Upper lobe of left lung (tissue), 4 donors: Measurements from ENCODE around the gene THTPA.
A peak's percentile ranks its signal among the peaks of the same experiment; 100 is the strongest.

Experiments
- EP300 ChIP-seq, 4 donors: sonication (generic); formaldehyde crosslinking; IDR thresholded peaks; one replicate each; pipeline ENCODE4 v1.5.1; 2017; ENCODE audit warnings: antibody characterized with exemption in 4 of 4, control low read depth in 2 of 4
- POLR2A ChIP-seq, 4 donors: fragments of 450-650 bp; IDR thresholded peaks; one replicate each; pipeline ENCODE4 v1.5.1; 2016 to 2017; ENCODE audit warnings: antibody characterized with exemption in 4 of 4, mild to moderate bottlenecking in 2 of 4
- POLR2AphosphoS5 ChIP-seq, 2 donors: sonication (generic); formaldehyde crosslinking; IDR thresholded peaks; one replicate each; pipeline ENCODE4 v1.5.1; 2017; ENCODE audit warnings: antibody characterized with exemption in 2 of 2
- TF ChIP-seq, protein P1 (sequence below), 6 experiments: fragments of 450-650 bp in 4 of 6; fragments of 200-600 bp in 2 of 6; sonication (generic) in 2 of 6; IDR thresholded peaks; one replicate each; pipeline ENCODE4 v1.5.1; 2016 to 2019; ENCODE audit warnings: antibody characterized with exemption in 6 of 6

DNA sequence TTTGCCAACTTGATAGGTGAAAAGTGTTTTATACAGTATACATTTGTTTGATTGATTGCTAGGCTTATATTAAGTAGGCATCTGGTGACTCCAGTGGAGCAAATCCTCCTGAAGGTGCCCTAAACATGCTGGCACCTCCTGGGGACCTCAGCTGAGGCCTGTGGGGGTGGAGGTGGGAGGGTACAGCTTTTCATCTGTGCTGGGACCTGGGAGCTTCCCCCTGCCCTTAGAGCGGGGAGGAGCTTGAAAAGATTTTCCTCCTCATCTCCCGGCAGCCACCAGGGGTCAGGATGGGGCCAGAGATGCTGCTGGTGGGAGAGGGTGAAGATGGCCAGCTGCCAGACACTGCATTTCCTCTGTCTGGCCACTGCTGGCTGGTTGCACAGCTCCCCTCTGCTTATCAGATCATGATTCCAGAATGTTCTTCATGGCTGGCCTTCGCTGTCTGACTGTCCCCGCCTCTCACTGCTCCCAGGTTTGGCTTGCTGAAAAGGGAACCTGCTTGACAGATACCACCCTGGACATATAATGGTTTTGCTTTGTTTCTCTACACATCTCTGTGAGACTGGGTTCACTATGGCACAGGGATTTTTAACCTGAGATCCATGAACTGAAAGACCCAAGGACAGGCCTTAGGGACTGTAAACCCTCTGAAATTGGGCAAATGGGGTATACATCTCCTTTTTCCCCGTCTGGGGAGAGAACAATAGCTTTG, 33.0 kb downstream of the THTPA start:
- TF ChIP-seq, protein P1, sequence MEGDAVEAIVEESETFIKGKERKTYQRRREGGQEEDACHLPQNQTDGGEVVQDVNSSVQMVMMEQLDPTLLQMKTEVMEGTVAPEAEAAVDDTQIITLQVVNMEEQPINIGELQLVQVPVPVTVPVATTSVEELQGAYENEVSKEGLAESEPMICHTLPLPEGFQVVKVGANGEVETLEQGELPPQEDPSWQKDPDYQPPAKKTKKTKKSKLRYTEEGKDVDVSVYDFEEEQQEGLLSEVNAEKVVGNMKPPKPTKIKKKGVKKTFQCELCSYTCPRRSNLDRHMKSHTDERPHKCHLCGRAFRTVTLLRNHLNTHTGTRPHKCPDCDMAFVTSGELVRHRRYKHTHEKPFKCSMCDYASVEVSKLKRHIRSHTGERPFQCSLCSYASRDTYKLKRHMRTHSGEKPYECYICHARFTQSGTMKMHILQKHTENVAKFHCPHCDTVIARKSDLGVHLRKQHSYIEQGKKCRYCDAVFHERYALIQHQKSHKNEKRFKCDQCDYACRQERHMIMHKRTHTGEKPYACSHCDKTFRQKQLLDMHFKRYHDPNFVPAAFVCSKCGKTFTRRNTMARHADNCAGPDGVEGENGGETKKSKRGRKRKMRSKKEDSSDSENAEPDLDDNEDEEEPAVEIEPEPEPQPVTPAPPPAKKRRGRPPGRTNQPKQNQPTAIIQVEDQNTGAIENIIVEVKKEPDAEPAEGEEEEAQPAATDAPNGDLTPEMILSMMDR (IDR thresholded peaks at IDR 0.05), result peak; percentile 76 to 94 (median 80)
- TF ChIP-seq POLR2A (IDR thresholded peaks at IDR 0.05) (no peak), POLR2AphosphoS5 (IDR thresholded peaks at IDR 0.05) (no peak), EP300 (IDR thresholded peaks at IDR 0.05) (no peak)
